GM19324 (cell line): Measurements from ENCODE around the gene GPR15.
"Not testable (repeated sequence)": the region's sequence is repeated elsewhere in the genome, so short reads cannot be mapped to it uniquely, and the experiment has no call there.

ENCODE experiments used
- ATAC-seq: cut with Tn5 transposase; IDR thresholded peaks from one replicate; pipeline ENCODE4 v1.9.1; 2021; ENCODE audit warnings: mild to moderate bottlenecking, moderate library complexity; ENCODE audit not compliant: unreplicated experiment, low FRiP score

The GPR15 gene

GRCh38 chr3:98556164-98557130, 24.7 kb downstream of the GPR15 start:
- ATAC-seq, result peak; percentile 74

DNA sequence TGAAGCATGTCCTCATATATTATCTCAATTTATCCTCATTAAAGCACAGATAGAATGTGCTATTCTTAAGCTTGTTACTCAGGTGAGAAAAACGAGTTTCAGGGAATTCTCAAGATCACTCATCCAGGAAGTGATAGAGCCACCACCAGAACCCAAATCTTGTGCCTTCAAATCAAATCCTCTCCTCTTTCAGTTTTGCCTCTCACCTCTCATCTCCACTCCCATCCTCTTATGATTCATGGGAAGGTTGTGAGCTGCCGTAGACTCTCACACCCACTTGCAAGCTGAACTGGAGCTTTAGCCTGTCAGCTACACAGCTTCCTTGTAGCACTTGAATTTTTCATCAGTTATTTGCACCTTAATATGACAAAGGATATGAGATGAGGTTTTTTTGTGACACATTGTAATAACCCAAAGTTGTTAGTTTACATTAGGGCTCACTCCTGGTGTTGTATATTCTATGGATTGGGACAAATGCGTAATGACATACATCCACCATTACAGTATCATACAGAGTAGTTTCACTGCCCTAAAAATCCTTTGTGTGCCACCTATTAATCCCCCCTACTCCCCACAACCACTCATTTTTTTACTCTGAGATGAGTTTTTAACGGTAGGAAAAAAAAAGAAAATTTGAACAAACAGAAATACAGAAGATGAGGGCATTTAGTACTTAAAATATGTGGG, 25.7 kb downstream of the GPR15 start:
- no peak for ATAC-seq

DNA sequence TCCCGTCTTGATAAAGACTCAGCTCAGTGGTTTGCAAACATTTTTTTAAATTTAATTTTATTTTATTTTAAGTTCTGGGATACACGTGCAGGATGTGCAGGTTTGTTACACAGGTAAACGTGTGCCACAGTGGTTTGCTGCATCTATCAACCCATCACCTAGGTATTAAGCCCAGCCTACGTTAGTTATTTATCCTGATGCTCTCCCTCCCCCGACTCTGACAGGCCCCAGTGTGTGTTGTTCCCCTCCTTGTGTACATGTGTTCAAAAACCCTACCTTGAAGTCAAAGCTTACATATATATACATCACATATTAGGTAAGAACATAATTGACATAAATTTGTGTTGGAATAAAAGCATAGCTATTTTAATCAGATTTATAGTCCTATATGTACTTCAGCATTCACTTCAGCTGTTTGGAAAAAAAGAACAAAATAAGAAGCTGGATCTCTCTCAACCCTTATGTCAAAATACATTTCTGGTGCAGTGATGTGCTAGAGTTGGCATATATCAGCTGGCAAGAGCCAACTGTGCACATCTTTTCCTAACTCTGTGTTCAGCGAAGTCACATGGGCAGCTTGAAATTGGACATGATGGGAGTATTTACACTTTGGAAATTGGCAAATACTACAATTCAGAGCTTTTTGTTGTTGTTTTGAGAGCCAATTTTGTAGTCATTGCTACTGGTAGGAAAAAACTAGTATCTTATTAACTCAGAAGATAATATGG, 26.5 kb downstream of the GPR15 start:
- no peak for ATAC-seq

DNA sequence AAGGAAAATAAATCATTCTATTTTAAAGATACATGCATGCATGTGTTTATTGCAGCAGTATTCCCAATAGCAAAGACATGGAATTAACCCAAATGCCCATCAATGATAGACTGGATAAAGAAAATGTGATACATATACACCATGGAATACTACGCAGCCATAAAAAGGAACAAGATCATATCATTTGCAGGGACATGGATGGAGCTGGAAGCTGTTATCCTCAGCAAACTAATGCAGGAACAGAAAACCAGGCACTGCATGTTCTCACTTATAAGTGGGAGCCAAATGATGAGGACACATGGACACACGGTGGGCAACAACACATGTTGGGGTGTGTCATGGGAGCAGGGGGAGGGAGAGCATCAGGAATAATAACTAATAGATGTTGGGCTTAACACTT, 28.0 kb downstream of the GPR15 start:
- not testable (repeated sequence) for ATAC-seq

DNA sequence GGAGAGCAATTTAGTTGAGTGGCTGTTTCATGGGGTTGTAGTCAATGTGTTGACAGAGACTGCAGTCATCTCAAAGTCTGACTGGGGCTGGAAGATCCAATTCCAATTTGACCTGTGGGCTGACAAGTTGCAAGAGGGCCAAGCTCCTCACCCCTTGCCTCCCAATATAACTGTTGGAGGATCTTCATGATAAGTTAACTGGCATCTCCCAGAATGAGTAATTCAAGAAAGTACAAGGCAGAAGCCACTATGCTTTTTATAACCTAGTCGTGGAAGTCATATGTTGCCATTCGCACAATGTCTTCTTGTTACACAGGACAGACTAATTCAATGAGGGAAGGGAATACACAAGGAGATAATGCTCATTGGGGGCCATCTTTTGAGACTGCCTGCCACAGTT, 29.1 kb downstream of the GPR15 start:
- ATAC-seq, result no peak

- ATAC-seq, result no peak
These were observed 30.1 kb downstream of the GPR15 start for GRCh38 chr3:98561727-98562521.

GRCh38 chr3:98563661-98564281, 32.0 kb downstream of the GPR15 start:
- peak; percentile 71 for ATAC-seq

- peak; percentile 15 for ATAC-seq
These were observed 32.7 kb downstream of the GPR15 start for GRCh38 chr3:98564282-98565005.

DNA sequence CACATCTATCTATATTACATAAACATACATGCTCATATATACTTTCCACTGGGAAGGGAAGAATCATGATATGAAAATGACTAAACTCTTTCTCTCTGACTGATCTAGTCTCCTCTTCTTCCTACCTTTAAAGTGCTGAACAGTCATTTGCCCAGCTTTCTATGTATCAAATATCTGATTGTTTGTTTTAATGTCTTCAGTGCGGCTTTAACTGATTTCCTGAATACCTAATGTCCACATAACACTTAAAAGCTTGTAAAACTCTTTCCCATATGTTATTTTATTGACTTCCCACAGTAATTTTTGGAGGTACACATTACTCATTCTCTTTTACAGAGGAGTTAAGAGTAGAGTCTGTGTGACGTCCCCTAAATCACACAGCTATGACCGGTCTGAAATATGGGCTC, 33.5 kb downstream of the GPR15 start:
- ATAC-seq, result no peak

DNA sequence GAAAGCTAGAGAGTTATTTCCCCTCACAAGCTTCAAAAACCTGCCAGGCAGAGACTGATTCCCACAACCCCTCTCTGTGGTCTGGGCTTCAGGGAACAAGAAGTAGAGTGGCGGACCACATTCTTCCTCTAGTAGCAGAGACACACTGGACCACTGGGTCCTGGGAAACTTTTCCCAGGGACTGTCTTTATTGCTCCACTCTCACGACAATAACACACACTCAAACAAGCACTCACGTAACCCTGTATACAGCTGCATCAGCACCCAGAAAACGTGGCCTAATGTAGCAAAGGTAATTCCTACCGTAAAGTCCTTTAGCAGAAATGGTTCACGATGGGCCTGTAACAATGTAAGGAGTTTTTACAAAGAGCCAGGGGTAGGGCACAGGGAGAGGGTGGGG, 34.1 kb downstream of the GPR15 start:
- no peak for ATAC-seq

GRCh38 chr3:98567666-98568270, 36.0 kb downstream of the GPR15 start:
- ATAC-seq, result no peak

DNA sequence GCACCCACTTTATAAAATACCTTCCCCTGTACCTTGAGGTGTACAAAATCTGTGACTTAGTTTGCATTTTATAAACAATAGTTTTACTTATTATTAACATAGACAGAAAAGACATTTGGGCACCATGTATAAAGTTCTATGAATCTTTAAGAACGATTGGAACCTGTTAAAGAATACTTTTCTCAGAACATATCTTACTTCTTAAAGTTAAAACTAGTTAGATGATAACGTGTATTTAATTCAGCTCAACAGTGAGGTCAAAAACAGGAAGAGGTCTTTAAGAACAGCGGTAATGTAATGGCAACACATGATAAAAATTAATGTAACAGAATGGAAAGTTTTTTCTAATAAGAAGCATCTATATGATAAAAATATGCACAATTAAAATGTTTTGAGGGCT, 36.6 kb downstream of the GPR15 start:
- no peak for ATAC-seq

DNA sequence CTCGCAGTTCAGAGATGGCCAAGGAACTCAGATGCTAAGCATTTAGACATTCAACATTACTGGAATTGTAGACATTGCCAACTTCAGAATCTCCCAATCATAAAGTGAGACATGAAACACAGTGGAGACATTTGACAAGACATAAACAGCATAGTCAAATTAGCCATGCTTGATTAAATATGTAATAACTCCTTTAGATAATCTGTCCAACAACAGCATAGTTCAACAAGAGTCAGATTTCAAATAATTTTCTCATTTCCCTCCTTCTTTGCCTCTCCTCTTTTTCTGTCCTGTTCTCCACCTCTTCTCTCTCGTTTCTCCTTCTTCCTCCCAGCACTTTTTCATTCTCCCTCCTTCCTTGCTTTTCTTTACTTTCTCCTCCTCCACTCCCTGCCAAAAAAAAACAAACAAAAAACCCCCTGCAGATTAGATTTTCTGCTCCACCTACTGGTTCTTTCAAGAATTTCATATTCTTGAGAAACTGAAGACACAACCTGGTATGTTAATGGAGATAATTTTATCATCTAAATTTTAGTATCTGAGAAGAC, 41.5 kb downstream of the GPR15 start:
- ATAC-seq, result peak; percentile 68

DNA sequence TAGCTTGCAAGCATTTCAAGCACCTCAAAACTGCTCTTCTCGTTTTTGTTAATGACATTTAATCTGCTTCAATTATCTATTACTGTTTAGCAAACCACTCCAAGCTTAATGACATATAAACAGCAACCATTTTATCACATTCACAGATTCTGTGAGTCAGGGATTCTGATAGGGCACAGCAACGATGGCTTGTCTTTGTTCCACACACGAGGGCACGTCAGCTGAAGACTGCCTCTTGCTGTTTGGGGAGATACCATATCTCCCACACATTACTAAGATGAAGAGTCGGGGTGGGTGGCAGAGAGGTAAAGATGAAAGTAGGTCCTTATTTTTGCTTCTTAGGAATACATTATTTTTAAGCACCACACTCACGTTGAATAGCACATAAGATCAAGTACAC, 42.4 kb downstream of the GPR15 start:
- ATAC-seq, result no peak

- ATAC-seq, result no peak
These were observed 45.6 kb downstream of the GPR15 start for GRCh38 chr3:98577178-98577895.

- ATAC-seq, result no peak
These were observed 48.9 kb downstream of the GPR15 start for GRCh38 chr3:98580401-98581386.

GRCh38 chr3:98581474-98581873, 49.7 kb downstream of the GPR15 start:
- ATAC-seq, result no peak
